ENCODE results near the gene PRKCA.

GRCh38 chr17:66619206-66619605, 316.8 kb downstream of the PRKCA start:
- TF ChIP-seq MYC (IDR thresholded peaks at IDR 0.05; ENCODE audit: insufficient read depth, insufficient read length, insufficient replicate concordance, low read length, severe bottlenecking) (no peak), E2F4 (IDR thresholded peaks at IDR 0.05; ENCODE audit: low read depth, low read length) (no peak)

All from GM12878 (cell line).